Measurements from ENCODE around the gene NIPSNAP2. TPM values are rescaled to one million over a fixed set of nuclear protein-coding genes. Genes with fewer than 3 reads are reported as not detected.
"Not testable (repeated sequence)": the region's sequence is repeated elsewhere in the genome, so short reads cannot be mapped to it uniquely, and the experiment has no call there.

NIPSNAP2 gene
- total RNA-seq, 6 donors from 2014 or later: 30.2 to 95.2 (median 64.6) TPM

DNA sequence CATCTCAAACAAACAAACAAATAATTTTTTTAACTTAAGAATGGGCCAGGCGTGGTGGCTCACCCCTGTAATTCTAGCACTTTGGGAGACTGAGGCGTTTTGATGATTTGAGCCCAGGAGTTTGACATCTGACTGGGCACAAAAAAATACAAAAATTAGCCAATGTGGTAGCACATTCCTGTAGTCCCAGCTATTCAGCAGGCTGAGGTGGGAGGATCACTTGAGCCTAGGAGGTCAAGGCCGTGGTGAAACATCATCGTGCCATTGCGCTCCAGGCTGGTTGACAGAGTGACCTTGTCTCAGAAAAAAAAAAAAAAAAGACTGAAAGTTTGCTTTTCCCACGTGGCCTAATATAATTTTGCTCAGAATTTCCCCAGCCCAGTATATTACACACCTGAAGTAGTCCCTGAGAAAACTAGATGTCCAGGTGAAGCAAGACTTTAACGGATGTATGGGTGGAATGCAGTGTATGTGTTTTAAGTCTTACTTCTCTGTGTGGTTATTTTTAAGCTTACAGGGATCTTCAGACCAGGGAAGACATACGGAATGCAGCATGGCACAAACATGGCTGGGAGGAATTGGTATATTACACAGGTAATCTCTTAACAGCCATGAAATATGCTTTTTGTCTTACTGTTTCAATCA, 32.6 kb downstream of the NIPSNAP2 start:
- DNase-seq (no peak), ATAC-seq (ENCODE audit: low FRiP score in 2 of 2) (no peak)
- Histone ChIP-seq H3K4me3 (no peak overlapping the region), H3K27me3 (no peaks in the 10 kb centered on the region), H3K4me1 (peaks cover 0 to 6% (median 0%) of the 10 kb centered on the region in 4 donors), H3K36me3 (peaks cover 8 to 79% (median 35%) of the 10 kb centered on the region in 4 donors), H3K9me3 (no peaks in the 10 kb centered on the region), H3K27ac (no peak overlapping the region)
- TF ChIP-seq POLR2A (IDR thresholded peaks at IDR 0.05) (no peak), EP300 (IDR thresholded peaks at IDR 0.05) (no peak), POLR2AphosphoS5 (IDR thresholded peaks at IDR 0.05) (no peak)
- TF ChIP-seq, protein P1, sequence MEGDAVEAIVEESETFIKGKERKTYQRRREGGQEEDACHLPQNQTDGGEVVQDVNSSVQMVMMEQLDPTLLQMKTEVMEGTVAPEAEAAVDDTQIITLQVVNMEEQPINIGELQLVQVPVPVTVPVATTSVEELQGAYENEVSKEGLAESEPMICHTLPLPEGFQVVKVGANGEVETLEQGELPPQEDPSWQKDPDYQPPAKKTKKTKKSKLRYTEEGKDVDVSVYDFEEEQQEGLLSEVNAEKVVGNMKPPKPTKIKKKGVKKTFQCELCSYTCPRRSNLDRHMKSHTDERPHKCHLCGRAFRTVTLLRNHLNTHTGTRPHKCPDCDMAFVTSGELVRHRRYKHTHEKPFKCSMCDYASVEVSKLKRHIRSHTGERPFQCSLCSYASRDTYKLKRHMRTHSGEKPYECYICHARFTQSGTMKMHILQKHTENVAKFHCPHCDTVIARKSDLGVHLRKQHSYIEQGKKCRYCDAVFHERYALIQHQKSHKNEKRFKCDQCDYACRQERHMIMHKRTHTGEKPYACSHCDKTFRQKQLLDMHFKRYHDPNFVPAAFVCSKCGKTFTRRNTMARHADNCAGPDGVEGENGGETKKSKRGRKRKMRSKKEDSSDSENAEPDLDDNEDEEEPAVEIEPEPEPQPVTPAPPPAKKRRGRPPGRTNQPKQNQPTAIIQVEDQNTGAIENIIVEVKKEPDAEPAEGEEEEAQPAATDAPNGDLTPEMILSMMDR (IDR thresholded peaks at IDR 0.05): no peak
- 93 to 95% methylated on average over 8 of the region's 8 CpGs for WGBS, 2 donors

DNA sequence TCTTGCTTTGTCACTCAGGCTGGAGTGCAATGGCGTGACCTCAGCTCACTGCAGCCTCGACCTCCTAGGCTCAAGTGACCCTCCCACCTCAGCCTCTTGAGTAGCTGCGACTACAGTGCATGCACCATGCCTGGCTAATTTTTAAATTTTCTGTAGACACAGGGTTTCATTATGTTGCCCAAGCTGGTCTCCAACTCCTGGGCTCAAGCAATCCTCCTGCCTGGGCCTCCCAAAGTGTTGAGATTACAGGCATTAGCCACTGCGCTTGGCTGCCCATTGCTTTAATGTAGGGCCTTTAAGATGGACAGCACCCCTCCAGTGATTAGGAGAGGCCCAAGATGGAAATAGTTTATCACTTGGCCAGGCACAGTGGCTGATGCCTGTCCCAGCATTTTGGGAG, 39.4 kb downstream of the NIPSNAP2 start:
- 72 to 89% methylated on average over 4 of the region's 4 CpGs for WGBS, 2 donors
- no peaks in the 10 kb centered on the region for H3K9me3 ChIP-seq
- no peak overlapping the region for H3K4me3 ChIP-seq
- no peaks in the 10 kb centered on the region for H3K27me3 ChIP-seq
- ATAC-seq (ENCODE audit: low FRiP score in 2 of 2) (no peak), DNase-seq (no peak)
- TF ChIP-seq POLR2AphosphoS5 (IDR thresholded peaks at IDR 0.05) (no peak), POLR2A (IDR thresholded peaks at IDR 0.05) (no peak), EP300 (IDR thresholded peaks at IDR 0.05) (no peak)
- TF ChIP-seq, protein P1 (IDR thresholded peaks at IDR 0.05): no peak
- H3K4me1 ChIP-seq: peaks cover 0 to 6% (median 0%) of the 10 kb centered on the region in 4 donors
- H3K36me3 ChIP-seq: peaks cover 0 to 18% (median 3%) of the 10 kb centered on the region in 4 donors
- no peak overlapping the region for H3K27ac ChIP-seq

DNA sequence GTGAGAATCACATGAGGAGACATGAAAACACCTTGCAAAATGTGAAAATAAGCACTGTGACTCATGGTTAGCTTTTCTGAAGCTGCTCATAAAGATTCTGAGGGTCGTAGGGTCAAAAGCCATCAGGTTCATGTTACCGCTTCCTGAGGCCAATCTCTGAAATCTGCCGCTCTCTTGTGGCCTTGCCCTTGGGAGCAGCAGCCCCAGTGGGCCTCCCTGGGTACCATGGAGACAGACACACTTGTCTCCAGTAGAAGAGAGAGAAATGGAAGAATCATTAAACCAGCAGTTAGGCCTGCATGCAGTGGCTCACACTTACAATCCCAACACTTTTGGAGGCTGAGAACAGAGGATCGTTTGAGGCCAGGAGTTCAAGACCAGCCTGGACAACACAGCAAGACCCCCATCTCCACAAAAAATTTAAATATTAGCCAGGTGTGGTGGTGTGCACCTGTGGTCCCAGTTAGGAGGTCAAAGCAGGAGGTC, 42.8 kb downstream of the NIPSNAP2 start:
- TF ChIP-seq POLR2A (IDR thresholded peaks at IDR 0.05) (no peak), EP300 (IDR thresholded peaks at IDR 0.05) (no peak)
- TF ChIP-seq, protein P1 (IDR thresholded peaks at IDR 0.05): no peak
- Histone ChIP-seq H3K27ac (no peak overlapping the region), H3K4me3 (no peak overlapping the region), H3K27me3 (no peaks in the 10 kb centered on the region), H3K9me3 (no peaks in the 10 kb centered on the region), H3K36me3 (peaks cover 0 to 4% (median 0%) of the 10 kb centered on the region in 4 donors), H3K4me1 (no peaks in the 10 kb centered on the region)
- no peak for ATAC-seq (ENCODE audit: low FRiP score in 2 of 2)
- WGBS, 2 donors: 81 to 84% methylated on average over 3 to 4 of the region's 4 CpGs
- DNase-seq: no peak

DNA sequence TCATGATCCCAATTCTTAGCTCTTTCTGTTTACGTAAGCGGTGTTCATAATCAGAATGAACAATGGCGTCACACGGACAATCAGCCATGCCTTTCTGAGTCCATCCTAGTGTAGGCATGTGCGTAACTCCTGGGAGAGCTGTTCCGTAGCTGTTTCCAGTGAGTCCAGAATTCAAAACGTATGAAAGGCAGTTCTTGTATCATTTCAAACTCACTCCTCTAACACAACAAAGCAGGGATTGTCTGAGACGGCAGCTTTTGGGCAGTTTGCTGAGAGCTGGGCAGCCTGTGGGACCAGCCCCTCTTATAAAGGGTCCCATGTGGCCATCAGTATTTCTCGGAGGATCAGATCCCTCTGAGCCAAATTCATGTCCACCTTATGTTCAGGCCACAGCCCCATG, 43.5 kb downstream of the NIPSNAP2 start:
- WGBS, 2 donors: 85% methylated on average over 7 to 9 of the region's 9 CpGs
- Histone ChIP-seq H3K27me3 (no peaks in the 10 kb centered on the region), H3K9me3 (no peaks in the 10 kb centered on the region), H3K4me3 (no peak overlapping the region), H3K4me1 (no peaks in the 10 kb centered on the region), H3K27ac (no peak overlapping the region), H3K36me3 (peaks cover 0 to 4% (median 0%) of the 10 kb centered on the region in 4 donors)
- TF ChIP-seq, protein P1 (IDR thresholded peaks at IDR 0.05): no peak
- TF ChIP-seq POLR2A (IDR thresholded peaks at IDR 0.05) (no peak), EP300 (IDR thresholded peaks at IDR 0.05) (no peak), POLR2AphosphoS5 (IDR thresholded peaks at IDR 0.05) (no peak)
- DNase-seq (no peak), ATAC-seq (ENCODE audit: low FRiP score in 2 of 2) (no peak)

DNA sequence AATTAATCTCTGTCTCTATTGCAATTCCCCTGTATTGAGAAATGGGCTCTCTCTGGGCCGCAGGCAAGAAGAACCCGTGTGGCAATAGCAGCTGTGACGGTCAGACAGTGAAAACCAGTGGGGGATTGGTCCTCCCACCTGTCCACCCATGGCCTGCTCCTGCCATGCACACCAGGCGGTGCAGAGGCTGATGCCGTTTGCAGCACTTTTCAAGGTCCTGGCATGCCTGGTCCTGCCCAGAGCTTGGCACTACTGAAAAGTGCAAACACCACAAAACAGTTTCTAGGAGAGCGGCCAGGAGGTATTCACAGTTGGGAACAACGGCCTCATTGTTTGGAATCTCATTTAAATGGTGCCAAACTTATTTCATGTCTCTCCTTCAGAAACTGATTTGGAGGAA, 45.3 kb downstream of the NIPSNAP2 start:
- no peaks in the 10 kb centered on the region for H3K9me3 ChIP-seq
- ATAC-seq (ENCODE audit: low FRiP score in 2 of 2) (no peak), DNase-seq (no peak)
- peaks cover 0 to 14% (median 6%) of the 10 kb centered on the region in 4 donors for H3K36me3 ChIP-seq
- H3K27me3 ChIP-seq: no peaks in the 10 kb centered on the region
- no peak for TF ChIP-seq POLR2AphosphoS5 (IDR thresholded peaks at IDR 0.05)
- TF ChIP-seq POLR2A (IDR thresholded peaks at IDR 0.05): no peak
- no peak for TF ChIP-seq EP300 (IDR thresholded peaks at IDR 0.05)
- TF ChIP-seq, protein P1 (IDR thresholded peaks at IDR 0.05): no peak
- no peak overlapping the region for H3K27ac ChIP-seq
- H3K4me1 ChIP-seq: no peaks in the 10 kb centered on the region
- H3K4me3 ChIP-seq: no peak overlapping the region
- 70 to 77% methylated on average over 7 of the region's 7 CpGs for WGBS, 2 donors

- H3K27ac ChIP-seq; H3K4me3 ChIP-seq; H3K27me3 ChIP-seq; ATAC-seq (ENCODE audit: low FRiP score in 2 of 2); H3K9me3 ChIP-seq; H3K4me1 ChIP-seq; DNase-seq: not testable (repeated sequence)
- WGBS, 2 donors: 90 to 92% methylated on average over 3 of the region's 3 CpGs
- H3K36me3 ChIP-seq: peaks cover 0 to 39% (median 20%) of the 10 kb centered on the region in 4 donors
These were observed 52.6 kb downstream of the NIPSNAP2 start for GRCh38 chr7:56017015-56017414.

Data from upper lobe of left lung (tissue), 6 donors.